Activated effector memory CD4-positive, alpha-beta T cell treated with Interleukin-2 at 50 U/mL for 16 hours (primary cell): ENCODE measurements around the gene ADD2.

Experiments used
- DNase-seq: peaks from one replicate; pipeline ENCODE4 v3.0.0-alpha.2; 2020

ADD2 gene

GRCh38 chr2:70697603-70698383, 70.2 kb downstream of the ADD2 start:
- DNase-seq = no peak

- DNase-seq = no peak
Observed at GRCh38 chr2:70696142-70696541, 71.9 kb downstream of the ADD2 start.

- DNase-seq = no peak
Observed at GRCh38 chr2:70692256-70692655, 75.7 kb downstream of the ADD2 start.

- no peak for DNase-seq
Observed at GRCh38 chr2:70691497-70692140, 76.4 kb downstream of the ADD2 start.

DNA sequence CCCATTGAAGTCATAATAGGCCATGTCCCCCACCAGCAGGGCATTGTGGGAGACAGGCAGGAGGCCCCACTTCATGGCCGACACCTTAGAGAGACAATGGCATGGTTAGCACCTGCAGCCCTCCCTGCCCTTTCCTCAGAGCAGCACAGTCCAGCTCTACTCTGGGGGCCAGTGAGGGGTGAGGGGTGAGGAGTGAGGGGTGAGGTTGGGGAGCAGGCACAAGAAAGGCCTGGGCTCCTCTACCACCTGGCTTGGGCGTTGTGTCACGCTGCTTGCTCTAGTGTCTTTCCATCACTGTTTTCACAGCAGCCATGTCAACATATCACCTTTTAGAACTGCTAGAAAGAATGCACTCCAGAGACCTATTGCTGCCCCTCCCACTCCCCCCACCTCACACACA, 77.2 kb downstream of the ADD2 start:
- DNase-seq = no peak

GRCh38 chr2:70688427-70688826, 79.6 kb downstream of the ADD2 start:
- DNase-seq = no peak

GRCh38 chr2:70687461-70687795, 80.6 kb downstream of the ADD2 start:
- DNase-seq = no peak

DNA sequence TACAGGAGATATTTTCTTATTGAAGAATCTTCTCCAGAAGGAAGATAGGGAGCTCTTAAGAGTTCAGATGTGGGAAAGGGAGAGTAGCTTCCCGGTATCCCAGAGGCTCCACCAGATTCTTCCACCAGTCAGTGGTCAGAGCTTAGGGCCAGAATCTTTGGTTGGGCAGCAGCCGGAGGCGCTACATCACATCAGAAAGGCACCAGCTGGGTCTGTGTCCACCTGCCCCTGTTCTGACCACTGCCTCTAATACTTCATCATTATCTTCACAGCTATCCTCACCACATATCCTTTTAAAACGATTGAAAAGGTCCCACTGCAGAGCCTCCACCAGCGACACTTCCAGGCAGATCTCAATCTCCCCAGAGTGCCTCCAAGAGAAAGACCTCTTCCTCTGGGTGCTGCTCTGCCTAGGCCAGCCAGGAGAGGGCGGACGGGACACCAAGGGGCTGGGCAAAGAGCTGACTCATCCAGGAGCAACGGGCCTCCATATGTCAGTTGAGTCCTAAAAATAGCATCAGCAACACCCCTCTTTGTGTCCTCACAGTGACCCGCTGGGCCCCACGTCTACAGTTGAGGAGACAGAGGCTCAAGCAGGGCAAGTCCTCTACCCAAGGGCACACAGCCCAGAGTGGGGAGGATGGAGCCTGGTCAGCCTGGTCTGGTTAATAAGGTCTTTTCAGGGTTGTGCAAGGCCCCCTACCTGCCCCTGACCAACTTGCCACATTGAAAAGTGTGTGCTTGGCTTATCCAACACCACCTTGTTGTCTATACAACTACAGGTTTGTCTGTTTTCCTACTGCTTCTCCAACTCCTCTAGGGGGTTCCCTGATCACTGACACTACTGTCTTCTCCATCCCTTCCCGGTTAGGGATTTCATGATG, 81.2 kb downstream of the ADD2 start:
- DNase-seq = no peak

- no peak for DNase-seq
Observed at GRCh38 chr2:70685771-70686171, 82.2 kb downstream of the ADD2 start.

DNA sequence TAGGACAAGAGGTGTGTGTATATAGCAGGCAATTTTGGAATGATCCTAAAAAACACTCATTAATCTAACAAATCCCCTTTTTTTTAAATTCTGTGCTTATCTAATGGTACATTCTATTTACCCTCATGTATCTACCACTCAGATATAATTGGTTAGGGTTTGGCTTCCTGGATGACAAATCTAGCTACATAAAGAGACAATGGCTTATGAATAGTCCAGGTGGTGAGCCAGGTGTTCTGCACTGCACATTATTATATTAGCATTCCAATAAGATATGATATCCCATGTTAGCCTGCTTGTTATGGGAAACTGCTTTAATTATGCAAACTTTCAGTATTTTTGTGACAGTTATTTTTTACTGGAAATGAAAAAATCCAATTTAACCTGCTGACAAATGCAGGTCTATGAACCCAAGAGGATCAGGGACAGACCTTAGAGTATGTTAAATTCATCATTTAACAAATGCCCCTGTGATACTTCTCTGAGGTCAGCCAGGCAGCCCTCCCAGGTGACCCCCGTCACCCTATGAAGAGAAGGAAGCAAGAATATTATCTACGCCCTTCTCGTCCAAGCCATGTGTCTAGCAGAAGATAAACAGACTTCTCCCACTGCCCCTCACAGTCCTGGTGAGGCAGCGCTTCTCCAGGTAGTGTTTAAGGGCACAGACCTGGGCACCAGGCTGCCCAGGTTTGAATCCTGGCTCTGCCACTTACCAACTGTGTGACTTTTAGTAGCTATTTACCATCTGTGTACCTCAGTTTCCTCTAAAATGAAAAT, 83.0 kb downstream of the ADD2 start:
- no peak for DNase-seq

DNA sequence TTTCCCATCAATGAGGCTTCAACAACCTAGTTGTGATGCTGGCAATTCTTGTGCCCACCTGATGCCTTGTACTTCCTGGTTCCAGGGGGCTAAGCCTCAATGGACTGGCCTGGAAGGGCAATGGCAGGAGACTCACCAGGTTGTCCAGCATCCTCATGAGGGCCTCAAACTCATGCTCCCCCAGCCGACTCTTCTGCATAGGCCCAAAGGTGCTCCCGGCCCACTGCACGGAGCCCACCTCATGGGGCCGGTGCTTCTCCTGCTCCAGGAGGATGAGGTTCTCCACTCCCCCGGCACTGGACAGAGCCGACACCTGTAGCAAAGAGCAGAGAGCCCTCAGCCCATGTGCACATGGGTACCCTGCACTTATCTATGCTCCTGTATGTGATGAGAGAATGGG, 84.5 kb downstream of the ADD2 start:
- DNase-seq = no peak

GRCh38 chr2:70680735-70681134, 87.3 kb downstream of the ADD2 start:
- no peak for DNase-seq

- no peak for DNase-seq
Observed at GRCh38 chr2:70679259-70679658, 88.7 kb downstream of the ADD2 start.

GRCh38 chr2:70678576-70679143, 89.3 kb downstream of the ADD2 start:
- no peak for DNase-seq

- no peak for DNase-seq
Observed at GRCh38 chr2:70676301-70677035, 91.5 kb downstream of the ADD2 start.

DNA sequence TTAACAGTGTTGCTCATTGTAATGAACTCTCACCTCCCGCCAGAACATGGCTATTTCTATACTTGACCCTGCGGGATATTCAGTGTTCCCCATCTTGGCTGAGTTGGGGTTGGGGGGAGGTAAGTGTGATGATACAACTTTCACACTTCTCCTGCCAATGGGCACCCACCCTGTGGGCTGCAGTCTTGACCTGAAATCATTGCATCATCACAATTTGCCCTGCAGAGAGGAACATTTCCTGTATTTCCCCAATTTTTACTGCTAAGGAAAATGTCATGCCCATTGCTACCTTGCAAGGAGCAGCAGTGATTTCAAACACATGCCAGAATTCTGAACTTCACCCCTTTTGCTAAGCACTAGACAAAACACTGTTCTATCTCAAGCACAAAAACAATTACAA, 92.1 kb downstream of the ADD2 start:
- no peak for DNase-seq

DNA sequence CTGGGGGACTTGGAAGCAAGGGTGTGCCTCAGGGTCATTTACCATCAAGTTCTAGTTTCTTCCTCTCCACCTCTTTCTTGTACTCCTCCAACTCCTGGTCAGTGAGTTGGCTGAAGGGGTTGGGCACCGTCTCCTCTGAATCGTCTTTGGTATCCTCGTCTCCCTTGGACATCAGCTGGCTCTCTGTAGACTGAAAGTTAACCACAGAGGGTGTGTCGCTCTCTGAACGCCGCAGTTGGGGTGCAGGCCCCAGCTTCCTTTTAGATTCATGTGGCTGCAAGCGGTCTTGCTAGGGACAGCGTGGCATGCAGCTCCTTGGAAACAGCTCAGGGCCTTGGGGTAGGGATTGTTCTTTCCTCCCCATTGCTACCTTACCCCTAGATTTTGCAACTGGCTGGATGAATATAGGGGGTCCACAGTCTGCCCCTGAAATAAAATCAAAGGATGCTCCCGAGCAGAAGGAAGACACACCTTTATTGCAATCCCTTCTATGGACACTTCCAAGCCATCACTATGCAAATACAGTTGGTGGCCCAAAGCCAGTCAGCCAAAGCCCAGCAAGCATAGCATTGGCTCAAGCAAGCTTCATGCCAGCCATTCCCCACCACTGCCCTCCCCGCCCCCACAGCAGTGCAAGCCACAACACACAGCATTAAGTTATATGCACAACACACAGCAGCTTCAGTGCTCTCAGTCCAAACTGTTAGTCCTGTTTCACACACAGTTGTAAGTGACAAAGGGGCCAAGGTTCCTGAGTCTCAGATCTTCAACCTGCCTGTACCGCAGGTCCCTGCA, 93.2 kb downstream of the ADD2 start:
- no peak for DNase-seq

- DNase-seq = no peak
Observed at GRCh38 chr2:70673041-70673647, 94.9 kb downstream of the ADD2 start.

DNA sequence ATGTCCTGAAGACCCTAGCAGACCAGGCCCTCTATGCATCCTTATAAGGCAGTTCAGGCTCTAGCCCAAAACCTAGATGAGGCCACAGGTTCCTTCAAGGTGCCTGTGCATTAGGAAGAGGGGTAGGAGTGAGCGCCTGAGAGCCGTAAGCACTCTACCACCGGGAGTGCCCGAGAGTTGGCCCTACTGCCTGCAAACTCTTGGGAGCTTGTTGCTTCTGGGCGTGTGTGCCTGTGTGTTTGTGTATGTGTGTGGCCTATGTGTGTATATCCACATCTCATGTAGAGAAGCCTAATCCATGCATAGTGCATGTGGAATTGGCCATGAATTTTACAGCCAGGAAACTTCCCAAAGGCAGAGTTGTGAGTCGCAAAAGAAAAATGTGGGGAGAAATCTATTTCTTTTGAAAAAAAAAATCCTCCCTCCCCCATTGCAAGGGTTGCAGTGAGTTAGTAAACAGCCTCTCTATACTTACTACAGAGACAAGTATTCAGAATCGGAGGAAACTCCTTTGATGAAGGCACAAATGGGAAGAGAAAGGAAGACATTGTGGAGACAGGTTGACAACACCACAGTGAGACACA, 96.8 kb downstream of the ADD2 start:
- no peak for DNase-seq

- no peak for DNase-seq
Observed at GRCh38 chr2:70670626-70671025, 97.4 kb downstream of the ADD2 start.
